SK-N-SH (cell line): Measurements from ENCODE around the gene AREL1. TPM values are rescaled to one million over a fixed set of nuclear protein-coding genes. Genes with fewer than 3 reads are reported as not detected.

ENCODE experiments used
- CTCF ChIA-PET: fragments of 300-600, 350-600 bp; formaldehyde crosslinking; extraction: SDS; loops from one replicate; lab custom pipeline; 2021; lab: Yijun Ruan, JAX
- POLR2A ChIA-PET: fragments of 350-600 bp; sonication (Branson Sonifier 250); formaldehyde crosslinking; extraction: SDS; loops from one replicate; lab custom pipeline; 2020; ENCODE audit warnings: antibody characterized with exemption, inconsistent platforms; lab: Yijun Ruan, JAX
- DNase-seq: peaks from one replicate; pipeline ENCODE4 v3.0.0; 2012
- H2AFZ ChIP-seq: fragments of 200-600 bp; sonication (generic); 2 replicates; pipeline ENCODE4 v1.8.1; 2016; ENCODE audit warnings: antibody characterized with exemption, mild to moderate bottlenecking, low read depth
- H3F3A ChIP-seq: fragments of 200-600 bp; sonication (generic); replicated peaks from 2 replicates; pipeline ENCODE3; 2016; ENCODE audit warnings: antibody characterized with exemption, mild to moderate bottlenecking; ENCODE audit not compliant: insufficient read depth
- H3K27ac ChIP-seq, 2 experiments: fragments of 200-500 bp in 1 of 2; fragments of 200-600 bp in 1 of 2; sonication (Bioruptor generic) in 1 of 2; sonication (generic), shearing (Covaris generic) in 1 of 2; 2 replicates each; pipeline versions ENCODE4 v1.5.1 to v1.6.1; 2014 to 2016; ENCODE audit warnings: low read depth in 2 of 2, inconsistent platforms in 1 of 2, low read length in 1 of 2, mild to moderate bottlenecking in 1 of 2, mixed read lengths in 1 of 2
- H3K27me3 ChIP-seq: fragments of 200-600 bp; sonication (generic), shearing (Covaris generic); 2 replicates; pipeline ENCODE4 v1.6.1; 2016; ENCODE audit warnings: mixed run types; ENCODE audit not compliant: insufficient read depth
- H3K36me3 ChIP-seq, 2 experiments: fragments of 200-500 bp in 1 of 2; fragments of 200-600 bp in 1 of 2; sonication (Bioruptor generic) in 1 of 2; sonication (generic) in 1 of 2; replicated peaks in 1 of 2; 2 replicates each; pipeline versions ENCODE3 to v1.5.1; 2014 to 2016; ENCODE audit warnings: low read length in 1 of 2, mild to moderate bottlenecking in 1 of 2; ENCODE audit not compliant: insufficient read depth in 2 of 2, control insufficient read depth in 1 of 2
- H3K4me1 ChIP-seq, 2 experiments: fragments of 200-500 bp in 1 of 2; fragments of 200-600 bp in 1 of 2; sonication (Bioruptor generic) in 1 of 2; sonication (generic), shearing (Covaris generic) in 1 of 2; 2 replicates each; pipeline versions ENCODE4 v1.5.1 to v1.6.1; 2014 to 2016; ENCODE audit warnings: low read depth in 1 of 2, low read length in 1 of 2, mixed run types in 1 of 2; ENCODE audit not compliant: insufficient read depth in 2 of 2, control insufficient read depth in 1 of 2
- H3K4me2 ChIP-seq: fragments of 200-600 bp; sonication (generic), shearing (Covaris generic); 2 replicates; pipeline ENCODE4 v1.6.1; 2017; ENCODE audit warnings: mixed run types
- H3K4me3 ChIP-seq, 2 experiments: fragments of 200-500 bp in 1 of 2; fragments of 200-600 bp in 1 of 2; sonication (Bioruptor generic) in 1 of 2; sonication (generic), shearing (Covaris generic) in 1 of 2; 2 replicates each; pipeline versions ENCODE4 v1.5.1 to v1.8.1; 2014 to 2016; ENCODE audit warnings: low read depth in 2 of 2, inconsistent platforms in 1 of 2, low read length in 1 of 2, mild to moderate bottlenecking in 1 of 2, mixed read lengths in 1 of 2, moderate library complexity in 1 of 2
- H3K79me2 ChIP-seq: fragments of 200-600 bp; sonication (generic); 2 replicates; pipeline ENCODE4 v1.8.1; 2017; ENCODE audit warnings: mild to moderate bottlenecking; ENCODE audit not compliant: insufficient read depth
- H3K9ac ChIP-seq: fragments of 200-600 bp; sonication (generic); 2 replicates; pipeline ENCODE4 v1.6.1; 2017; ENCODE audit warnings: mixed run types
- H3K9me2 ChIP-seq: fragments of 200-600 bp; sonication (generic); 2 replicates; pipeline ENCODE4 v1.6.1; 2017; ENCODE audit warnings: mixed run types
- H3K9me3 ChIP-seq: fragments of 200-600 bp; sonication (generic); 2 replicates; pipeline ENCODE4 v1.6.1; 2017; ENCODE audit warnings: mixed run types, mild to moderate bottlenecking, moderate library complexity
- H4K20me1 ChIP-seq: fragments of 200-600 bp; sonication (generic); 2 replicates; pipeline ENCODE4 v1.6.1; 2017; ENCODE audit warnings: mild to moderate bottlenecking, mixed run types; ENCODE audit not compliant: insufficient read depth
- GABPA ChIP-seq: IDR thresholded peaks from 2 replicates; pipeline ENCODE4 v1.4.0; 2012; ENCODE audit warnings: low read depth, mild to moderate bottlenecking
- JUND ChIP-seq: IDR thresholded peaks from 2 replicates; pipeline ENCODE4 v1.4.0; 2012
- MAX ChIP-seq: IDR thresholded peaks from 2 replicates; pipeline ENCODE4 v1.4.0; 2012; ENCODE audit warnings: low read depth
- NFIC ChIP-seq: IDR thresholded peaks from 2 replicates; pipeline ENCODE4 v1.4.0; 2012; ENCODE audit warnings: borderline replicate concordance
- NRF1 ChIP-seq: IDR thresholded peaks from 2 replicates; pipeline ENCODE4 v1.6.1; 2012; ENCODE audit warnings: low read depth, mild to moderate bottlenecking, low read length
- RCOR1 ChIP-seq: fragments of 150-350 bp; IDR thresholded peaks from 2 replicates; pipeline ENCODE4 v1.6.1; 2017; ENCODE audit warnings: antibody characterized with exemption, low read length
- RXRA ChIP-seq: IDR thresholded peaks from 2 replicates; pipeline ENCODE4 v1.4.0; 2012; ENCODE audit warnings: low read depth, mild to moderate bottlenecking, borderline replicate concordance
- SMC3 ChIP-seq: IDR thresholded peaks from 2 replicates; pipeline ENCODE4 v1.6.1; 2012; ENCODE audit warnings: low read depth, low read length, improper control_type of control experiment
- TCF12 ChIP-seq: IDR thresholded peaks from 2 replicates; pipeline ENCODE4 v1.4.0; 2012
- USF1 ChIP-seq: IDR thresholded peaks from 2 replicates; pipeline ENCODE4 v1.4.0; 2012; ENCODE audit warnings: low read depth, borderline replicate concordance
- WGBS: methylation state at CpG from one replicate; pipeline ENCODE4 v1.1.6; 2017; ENCODE audit warnings: low lambda C conversion rate; 5-methylcytosine and 5-hydroxymethylcytosine counted together
- polyA plus RNA-seq, 3 experiments: library from polyadenylated mRNA; depleted of rRNA; stranded (reverse); fragments of >200 nt; gene quantifications; 2 replicates each; pipeline ENCODE4 v1.2.3, GENCODE V29; 2012

The AREL1 gene
- polyA plus RNA-seq, 1 of the 3 experiments (the other 2 are of a cell fraction) = 35.1 TPM

- Histone ChIP-seq H4K20me1 (no peaks in the 10 kb centered on the region), H2AFZ (no peak overlapping the region), H3K27ac (no peak overlapping the region), H3K4me2 (no peak overlapping the region), H3K36me3 (peaks cover 34 to 35% of the 10 kb centered on the region in 2 experiments), H3K4me1 (peaks cover 19 to 41% of the 10 kb centered on the region in 2 experiments; a peak in 3 of 4 replicates), H3K9me2 (no peaks in the 10 kb centered on the region), H3K27me3 (no peaks in the 10 kb centered on the region), H3K9me3 (no peaks in the 10 kb centered on the region), H3K9ac (no peak overlapping the region), H3K4me3 (no peak overlapping the region), H3F3A (peaks cover 40% of the 10 kb centered on the region), H3K79me2 (no peaks in the 10 kb centered on the region)
- no peak for DNase-seq
- ChIA-PET CTCF (interaction anchor here (0.9 to 3.6 kb wide), 4 partner anchors 39 to 174 kb away, joined by 3 to 10 read pairs (median 4); partner anchors contain the start of gene LTBP2), POLR2A (no interaction called here)
- TF ChIP-seq NFIC (no peak), TCF12 (0 out of 2 replicates have a peak, but pooled peaks have one; percentile 18)
- WGBS = 88% methylated on average over 15 of the region's 15 CpGs
Observed at GRCh38 chr14:74653386-74654138, 59.3 kb downstream of the AREL1 start.

DNA sequence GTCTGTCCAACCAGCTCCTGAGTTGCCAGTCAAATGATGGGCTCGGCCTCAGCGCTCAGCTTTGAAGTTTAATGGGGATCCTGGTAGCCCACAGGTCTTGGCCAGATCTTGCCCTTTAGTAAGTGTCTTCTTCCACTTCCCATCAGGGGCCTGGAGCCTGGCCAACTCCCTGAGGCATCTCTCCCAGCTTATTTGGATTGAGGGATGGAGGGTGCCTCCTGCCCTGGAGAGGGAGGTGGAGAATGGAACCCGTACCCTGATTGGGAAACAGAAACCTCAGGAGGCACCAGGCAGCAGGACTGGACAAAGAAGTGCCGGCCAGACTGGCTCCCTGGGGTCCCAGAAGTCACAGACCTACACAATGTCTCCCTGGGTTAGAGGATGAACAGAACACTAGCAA is 60.3 kb downstream of the AREL1 start:
- Histone ChIP-seq H3K4me2 (no peak overlapping the region), H3F3A (peaks cover 39% of the 10 kb centered on the region), H3K79me2 (no peaks in the 10 kb centered on the region), H3K9me2 (no peaks in the 10 kb centered on the region), H2AFZ (no peak overlapping the region), H3K9ac (no peak overlapping the region), H3K27me3 (no peaks in the 10 kb centered on the region), H3K36me3 (peaks cover 25% of the 10 kb centered on the region in 2 experiments), H3K9me3 (no peaks in the 10 kb centered on the region), H4K20me1 (no peaks in the 10 kb centered on the region), H3K4me1 (peaks cover 29 to 50% of the 10 kb centered on the region in 2 experiments), H3K4me3 (no peak overlapping the region), H3K27ac (no peak overlapping the region)
- ChIA-PET CTCF (interaction anchor here (1.0 to 3.6 kb wide), 4 partner anchors 14 to 46 kb away, joined by 3 to 10 read pairs (median 6); partner anchors contain the start of gene LTBP2), POLR2A (no interaction called here)
- whole genome bisulfite sequencing = 84% methylated on average over 3 of the region's 4 CpGs
- no peak for DNase-seq
- TF ChIP-seq USF1 (no peak), RXRA (no peak), NRF1 (no peak), NFIC (no peak; the same call in 1 of the 2 replicates), MAX (no peak), SMC3 (no peak), RCOR1 (no peak), JUND (no peak), GABPA (no peak)
